ENCODE measurements around the gene CDH8.

The CDH8 gene

GRCh38 chr16:62050793-62051192 is 14.6 kb upstream of the CDH8 start:
- TF ChIP-seq, protein P1, sequence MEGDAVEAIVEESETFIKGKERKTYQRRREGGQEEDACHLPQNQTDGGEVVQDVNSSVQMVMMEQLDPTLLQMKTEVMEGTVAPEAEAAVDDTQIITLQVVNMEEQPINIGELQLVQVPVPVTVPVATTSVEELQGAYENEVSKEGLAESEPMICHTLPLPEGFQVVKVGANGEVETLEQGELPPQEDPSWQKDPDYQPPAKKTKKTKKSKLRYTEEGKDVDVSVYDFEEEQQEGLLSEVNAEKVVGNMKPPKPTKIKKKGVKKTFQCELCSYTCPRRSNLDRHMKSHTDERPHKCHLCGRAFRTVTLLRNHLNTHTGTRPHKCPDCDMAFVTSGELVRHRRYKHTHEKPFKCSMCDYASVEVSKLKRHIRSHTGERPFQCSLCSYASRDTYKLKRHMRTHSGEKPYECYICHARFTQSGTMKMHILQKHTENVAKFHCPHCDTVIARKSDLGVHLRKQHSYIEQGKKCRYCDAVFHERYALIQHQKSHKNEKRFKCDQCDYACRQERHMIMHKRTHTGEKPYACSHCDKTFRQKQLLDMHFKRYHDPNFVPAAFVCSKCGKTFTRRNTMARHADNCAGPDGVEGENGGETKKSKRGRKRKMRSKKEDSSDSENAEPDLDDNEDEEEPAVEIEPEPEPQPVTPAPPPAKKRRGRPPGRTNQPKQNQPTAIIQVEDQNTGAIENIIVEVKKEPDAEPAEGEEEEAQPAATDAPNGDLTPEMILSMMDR (IDR thresholded peaks at IDR 0.05; ENCODE audit: control insufficient read depth, insufficient read depth, low read depth, low read length, missing control alignments), result no peak
- no peak for DNase-seq (ENCODE audit: low read depth)
- no peak overlapping the region for H3K4me3 ChIP-seq (ENCODE audit: control insufficient read depth, low read depth, low read length)

DNA sequence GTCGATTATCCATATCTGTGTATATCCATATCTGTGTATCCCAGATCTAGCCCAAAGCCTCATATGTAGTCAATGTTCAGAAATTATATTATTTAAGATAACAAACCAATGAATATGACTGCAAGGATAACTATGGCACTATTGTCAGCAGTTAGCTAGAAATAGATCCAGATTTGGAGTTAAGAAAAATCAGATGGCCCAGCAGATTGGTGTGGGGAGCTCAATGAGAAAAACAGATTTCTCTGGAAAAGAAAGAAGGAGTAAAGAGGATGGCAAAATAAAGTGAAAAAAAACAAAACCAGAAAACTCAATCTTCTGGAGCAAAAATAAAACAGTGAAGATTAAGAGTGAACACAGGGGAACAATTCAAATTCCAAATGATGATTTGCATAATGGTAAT is 10.6 kb upstream of the CDH8 start:
- TF ChIP-seq, protein P1 (IDR thresholded peaks at IDR 0.05; ENCODE audit: control insufficient read depth, insufficient read depth, low read depth, low read length, missing control alignments), result no peak
- no peak for DNase-seq (ENCODE audit: low read depth)
- H3K4me3 ChIP-seq (ENCODE audit: control insufficient read depth, low read depth, low read length), result no peak overlapping the region

GRCh38 chr16:62041401-62041800 is 5.2 kb upstream of the CDH8 start:
- no peak overlapping the region for H3K4me3 ChIP-seq (ENCODE audit: control insufficient read depth, low read depth, low read length)
- TF ChIP-seq, protein P1 (IDR thresholded peaks at IDR 0.05; ENCODE audit: control insufficient read depth, insufficient read depth, low read depth, low read length, missing control alignments), result peak; percentile 43
- peak; percentile 3 for DNase-seq (ENCODE audit: low read depth)

GRCh38 chr16:62038646-62039045 is 2.4 kb upstream of the CDH8 start:
- H3K4me3 ChIP-seq (ENCODE audit: control insufficient read depth, low read depth, low read length), result no peak overlapping the region
- DNase-seq (ENCODE audit: low read depth), result no peak
- TF ChIP-seq, protein P1 (IDR thresholded peaks at IDR 0.05; ENCODE audit: control insufficient read depth, insufficient read depth, low read depth, low read length, missing control alignments), result no peak

DNA sequence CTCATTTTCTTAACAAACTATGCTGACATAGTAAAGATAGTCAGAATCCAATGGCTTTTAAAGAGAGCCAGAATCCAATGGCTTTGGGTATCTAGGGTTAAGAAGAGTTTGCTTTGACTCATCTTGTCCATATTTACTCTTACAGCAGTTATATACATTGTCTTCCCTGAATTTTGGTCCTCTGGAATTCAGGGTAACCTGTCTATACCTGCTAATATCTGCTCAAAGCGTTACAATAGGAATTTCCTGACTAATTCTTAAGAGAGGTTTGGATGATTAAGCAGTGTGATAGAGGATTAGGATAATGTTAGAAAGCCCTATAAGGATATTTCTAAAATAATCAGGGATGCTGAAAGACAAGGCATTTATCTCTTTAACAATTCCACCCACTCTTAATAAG is 2.0 kb upstream of the CDH8 start:
- no peak overlapping the region for H3K4me3 ChIP-seq (ENCODE audit: control insufficient read depth, low read depth, low read length)
- no peak for DNase-seq (ENCODE audit: low read depth)
- TF ChIP-seq, protein P1 (IDR thresholded peaks at IDR 0.05; ENCODE audit: control insufficient read depth, insufficient read depth, low read depth, low read length, missing control alignments), result no peak

GRCh38 chr16:62036802-62037135 is 531 bp upstream of the CDH8 start:
- TF ChIP-seq, protein P1 (IDR thresholded peaks at IDR 0.05; ENCODE audit: control insufficient read depth, insufficient read depth, low read depth, low read length, missing control alignments), result no peak
- H3K4me3 ChIP-seq (ENCODE audit: control insufficient read depth, low read depth, low read length), result no peak overlapping the region
- no peak for DNase-seq (ENCODE audit: low read depth)

Measured in AG09309 (cell line).